NB4 (cell line): Measurements from ENCODE around the gene ILK.

ENCODE experiments used
- DNase-seq: peaks from one replicate; pipeline ENCODE4 v3.0.0; 2010; ENCODE audit warnings: low read depth
- H3K4me3 ChIP-seq: one replicate; pipeline ENCODE4 v1.5.1; 2011; ENCODE audit warnings: mild to moderate bottlenecking, low read depth, low read length, moderate library complexity
- MYC ChIP-seq: IDR thresholded peaks from 2 replicates; pipeline ENCODE4 v1.6.1; 2011; ENCODE audit warnings: low read depth, low read length
- POLR2A ChIP-seq: IDR thresholded peaks from 2 replicates; pipeline ENCODE4 v1.6.1; 2011; ENCODE audit warnings: mild to moderate bottlenecking; ENCODE audit not compliant: insufficient read length; ENCODE audit errors: extremely low read depth
- TF ChIP-seq, protein P1 (sequence below): IDR thresholded peaks from 2 replicates; pipeline ENCODE4 v1.6.1; 2011; ENCODE audit warnings: low read depth, low read length
- TF ChIP-seq, protein P2 (sequence below): IDR thresholded peaks from one replicate; pipeline ENCODE4 v1.5.1; 2012; ENCODE audit warnings: low read depth, low read length

Gene ILK

DNA sequence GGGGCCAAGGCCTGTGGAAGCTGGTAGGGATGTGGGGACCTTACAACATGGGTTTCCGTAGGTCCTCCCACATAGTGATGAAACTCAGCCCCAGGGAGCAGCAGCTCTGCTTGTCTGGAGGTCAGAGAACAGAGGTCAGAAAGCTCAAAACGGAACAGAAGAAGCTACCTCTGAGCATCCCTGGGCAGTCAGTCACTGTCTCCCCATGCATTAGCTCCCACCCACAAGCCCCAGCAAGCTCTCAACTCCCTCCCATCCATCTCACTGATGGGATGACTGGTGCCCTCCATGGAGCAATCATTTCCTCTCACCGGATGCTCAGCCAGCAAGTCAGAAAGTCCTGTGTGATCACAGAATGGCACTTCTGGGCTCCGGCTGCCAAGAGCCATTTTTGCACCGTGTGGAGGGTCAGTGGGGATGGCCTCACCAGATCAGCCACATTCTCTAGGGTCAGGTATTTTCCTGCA lies 13.8 kb downstream of the ILK start:
- peak; percentile 96 for DNase-seq
- peak overlapping the region; percentile 99 for H3K4me3 ChIP-seq
- TF ChIP-seq, protein P1, sequence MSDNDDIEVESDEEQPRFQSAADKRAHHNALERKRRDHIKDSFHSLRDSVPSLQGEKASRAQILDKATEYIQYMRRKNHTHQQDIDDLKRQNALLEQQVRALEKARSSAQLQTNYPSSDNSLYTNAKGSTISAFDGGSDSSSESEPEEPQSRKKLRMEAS, result peak; percentile 55
- TF ChIP-seq POLR2A (peak; percentile 39), MYC (peak; percentile 61)
- TF ChIP-seq, protein P2, sequence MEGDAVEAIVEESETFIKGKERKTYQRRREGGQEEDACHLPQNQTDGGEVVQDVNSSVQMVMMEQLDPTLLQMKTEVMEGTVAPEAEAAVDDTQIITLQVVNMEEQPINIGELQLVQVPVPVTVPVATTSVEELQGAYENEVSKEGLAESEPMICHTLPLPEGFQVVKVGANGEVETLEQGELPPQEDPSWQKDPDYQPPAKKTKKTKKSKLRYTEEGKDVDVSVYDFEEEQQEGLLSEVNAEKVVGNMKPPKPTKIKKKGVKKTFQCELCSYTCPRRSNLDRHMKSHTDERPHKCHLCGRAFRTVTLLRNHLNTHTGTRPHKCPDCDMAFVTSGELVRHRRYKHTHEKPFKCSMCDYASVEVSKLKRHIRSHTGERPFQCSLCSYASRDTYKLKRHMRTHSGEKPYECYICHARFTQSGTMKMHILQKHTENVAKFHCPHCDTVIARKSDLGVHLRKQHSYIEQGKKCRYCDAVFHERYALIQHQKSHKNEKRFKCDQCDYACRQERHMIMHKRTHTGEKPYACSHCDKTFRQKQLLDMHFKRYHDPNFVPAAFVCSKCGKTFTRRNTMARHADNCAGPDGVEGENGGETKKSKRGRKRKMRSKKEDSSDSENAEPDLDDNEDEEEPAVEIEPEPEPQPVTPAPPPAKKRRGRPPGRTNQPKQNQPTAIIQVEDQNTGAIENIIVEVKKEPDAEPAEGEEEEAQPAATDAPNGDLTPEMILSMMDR, result no peak

DNA sequence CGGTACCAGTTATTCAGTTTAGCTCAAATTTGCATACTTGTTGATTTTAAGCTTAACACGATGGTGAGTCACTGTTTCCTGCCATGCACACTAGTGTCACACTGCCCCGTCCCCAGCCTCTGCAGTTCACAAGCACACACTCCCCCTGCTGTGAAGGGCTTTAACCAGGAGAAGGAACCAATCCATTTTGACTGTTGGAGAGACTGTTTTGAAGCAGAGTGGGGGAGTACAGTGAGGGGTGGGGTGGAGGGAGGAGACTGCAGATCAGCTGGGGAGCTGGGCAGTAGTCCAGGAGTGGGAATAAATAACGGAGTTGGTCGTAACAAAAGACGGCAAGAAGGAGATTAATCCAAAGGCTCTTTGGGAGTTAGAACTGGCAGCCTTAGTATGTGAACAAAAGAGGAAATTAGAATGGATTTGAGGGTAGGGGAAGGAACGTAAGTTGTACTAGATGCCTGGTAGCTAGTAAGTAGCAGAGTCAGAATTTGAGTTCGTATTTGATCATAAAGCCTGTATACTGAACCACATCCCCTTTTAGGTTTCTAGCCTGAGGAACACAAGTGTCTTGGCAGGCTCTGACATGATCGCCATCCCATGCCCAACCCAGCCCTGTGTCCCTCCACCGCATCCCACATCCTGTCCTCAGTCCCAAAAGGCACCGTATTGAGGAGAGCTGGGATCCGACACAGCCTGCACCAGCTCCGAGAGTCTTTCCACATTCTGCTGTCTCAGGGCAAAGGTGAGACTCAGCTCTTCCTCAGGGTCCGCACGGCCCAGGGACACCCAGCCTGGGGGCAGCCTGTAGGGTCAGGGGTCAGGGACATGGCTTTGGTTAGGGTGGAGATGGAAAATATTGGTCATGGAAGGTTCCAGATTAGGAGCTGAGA lies 14.8 kb downstream of the ILK start:
- peak; percentile 98 for DNase-seq
- peak overlapping the region; percentile 99 for H3K4me3 ChIP-seq
- TF ChIP-seq, protein P1, result peak; percentile 79
- TF ChIP-seq, protein P2, result no peak

DNA sequence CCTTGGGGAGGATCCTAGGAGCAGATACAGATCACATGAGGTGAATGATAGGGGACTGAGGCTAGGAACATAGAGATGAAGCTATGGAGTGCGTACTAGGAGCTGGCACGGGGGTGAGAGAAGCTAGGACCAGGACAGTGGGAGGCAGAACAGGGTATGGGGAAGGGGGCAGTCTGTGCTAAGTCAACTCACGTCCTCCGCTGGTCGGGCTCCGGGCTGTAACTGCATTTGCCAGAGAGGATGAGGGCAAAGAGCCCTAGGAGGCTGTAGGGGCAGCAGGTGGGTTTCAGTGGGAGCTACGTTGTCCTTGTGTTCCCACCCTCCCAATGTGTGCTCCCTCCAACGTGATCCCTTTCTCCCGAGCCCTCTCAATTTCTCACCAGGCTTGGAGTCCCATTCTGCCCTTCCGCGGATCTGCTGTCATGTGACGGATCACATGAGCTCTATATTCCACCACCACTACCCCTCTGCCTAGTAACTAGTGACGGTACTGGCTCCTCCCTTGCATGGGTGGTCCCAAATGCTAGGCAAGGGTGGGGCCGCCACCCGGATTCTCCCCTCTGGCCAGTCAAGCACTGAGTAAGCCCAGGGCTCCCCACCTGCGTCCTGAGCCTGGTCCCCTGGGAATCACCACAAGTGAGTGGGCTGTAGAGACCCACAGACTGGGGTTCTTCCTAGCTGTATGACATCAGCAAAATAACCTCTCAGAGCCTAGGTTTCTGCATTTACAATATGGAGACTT lies 15.6 kb downstream of the ILK start, which contains the start of gene TPP1:
TSS of gene TPP1 (minus strand) at position 419 of the 742 bp plus-strand sequence. CDS start at position 397, 22 bp downstream.
- DNase-seq, result peak; percentile 94
- TF ChIP-seq, protein P2, result no peak
- TF ChIP-seq, protein P1, result peak; percentile 96
- TF ChIP-seq POLR2A, result peak; percentile 59
- peak; percentile 69 for TF ChIP-seq MYC
- peak within 1 kb of the TSS; percentile 99 for H3K4me3 ChIP-seq

DNA sequence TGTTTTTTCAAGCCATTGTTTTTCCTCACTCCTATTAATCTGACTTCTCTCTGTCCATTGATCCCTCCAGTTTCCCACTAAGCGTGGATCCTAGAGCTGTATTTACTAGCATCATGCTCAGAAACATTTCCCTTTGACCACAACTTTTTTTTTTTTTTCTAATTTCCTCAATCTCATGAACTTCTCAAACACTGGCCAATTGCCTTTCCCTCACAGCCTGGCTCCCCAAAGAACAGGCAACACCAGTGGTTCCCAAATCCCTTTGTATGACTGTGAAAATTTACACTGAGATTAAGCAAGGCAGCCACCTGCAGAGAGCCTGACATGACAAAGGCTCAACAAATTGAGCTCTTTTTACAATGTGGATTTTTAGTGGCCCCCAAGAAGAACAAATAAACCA lies 17.1 kb downstream of the ILK start:
- TF ChIP-seq POLR2A, result no peak
- no peak for TF ChIP-seq MYC
- TF ChIP-seq, protein P2, result no peak
- TF ChIP-seq, protein P1, result no peak
- DNase-seq, result no peak
- H3K4me3 ChIP-seq, result no peak overlapping the region

DNA sequence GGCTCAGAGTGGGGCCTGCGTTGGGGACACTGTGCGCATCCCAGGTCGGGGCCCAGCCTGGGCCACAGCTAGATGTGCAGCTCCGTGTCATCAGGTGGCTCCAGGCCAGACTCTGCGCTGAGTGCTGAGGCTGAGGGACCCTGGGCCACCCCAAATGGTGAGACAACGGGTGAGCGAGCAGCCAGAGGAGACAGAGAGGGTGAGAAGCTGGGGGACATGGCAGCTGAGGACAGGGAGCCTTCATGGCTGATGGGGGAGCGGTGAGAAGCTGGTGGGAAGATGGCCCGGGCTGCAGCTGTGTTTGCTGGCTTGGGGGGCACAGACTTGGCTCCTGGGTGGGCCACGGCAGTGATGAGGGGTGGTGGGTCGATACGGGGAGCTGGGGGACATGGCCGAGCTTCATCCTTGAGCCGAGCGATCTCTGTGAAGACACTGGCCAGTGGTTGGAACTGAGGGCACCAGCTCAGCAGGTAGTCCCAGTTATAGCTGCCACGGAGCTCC lies 18.2 kb downstream of the ILK start:
- H3K4me3 ChIP-seq, result no peak overlapping the region
- no peak for DNase-seq
- TF ChIP-seq POLR2A (no peak), MYC (no peak)
- TF ChIP-seq, protein P2, result no peak
- TF ChIP-seq, protein P1, result no peak
